ENCODE measurements around the gene BTBD19. TPM values are rescaled to one million over a fixed set of nuclear protein-coding genes. Genes with fewer than 3 reads are reported as not detected.
"Not testable (repeated sequence)": the region's sequence is repeated elsewhere in the genome, so short reads cannot be mapped to it uniquely, and the experiment has no call there.

Gene BTBD19
- total and polyA plus RNA-seq, 2 of the 4 experiments (the other 2 are of a cell fraction): 0.90 to 17.2 TPM

GRCh38 chr1:44766421-44766820, 41.9 kb upstream of the BTBD19 start:
- POLR2A ChIA-PET (ENCODE audit: unreplicated experiment): not testable (repeated sequence)

More at GRCh38 chr1:44766421-44766820, 41.9 kb upstream of the BTBD19 start:
- H2AK5ac ChIP-seq (ENCODE audit: low read depth, low read length); H2BK120ac ChIP-seq (ENCODE audit: low read depth, low read length); H3K4me3 ChIP-seq (ENCODE audit: insufficient read depth, low read depth, low read length); H2BK5ac ChIP-seq (ENCODE audit: low read depth, low read length, poor library complexity, severe bottlenecking); H4K5ac ChIP-seq (ENCODE audit: low read depth, low read length); DNase-seq; H3K23ac ChIP-seq (ENCODE audit: low read depth, low read length); H3K4ac ChIP-seq (ENCODE audit: low read depth, low read length); H3K14ac ChIP-seq (replicated peaks; ENCODE audit: low read depth, low read length); H2BK15ac ChIP-seq (ENCODE audit: low read depth, low read length); dilution Hi-C loops (cut with HindIII; ENCODE audit: low sequenced_read_pairs, unreplicated experiment); H3K79me1 ChIP-seq (ENCODE audit: low read depth in 1 of 2, low read length in 2 of 2); H2AK9ac ChIP-seq (replicated peaks; ENCODE audit: low read depth, low read length, poor library complexity); ATAC-seq (ENCODE audit: low read depth); H3K9me3 ChIP-seq (ENCODE audit: control insufficient read depth, insufficient read depth, low read length); H3K56ac ChIP-seq (ENCODE audit: extremely low read depth, insufficient read depth, low read length); in situ Hi-C loops (cut with MboI; ENCODE audit: low sequenced_read_pairs); BruUV-seq (replicated peaks); H3K27ac ChIP-seq (ENCODE audit: insufficient read depth, low read length); H3K4me2 ChIP-seq (ENCODE audit: low read depth, low read length); H2BK20ac ChIP-seq (ENCODE audit: low read depth, low read length); H3K4me1 ChIP-seq (ENCODE audit: control insufficient read depth, insufficient read depth, low read length); H3K9ac ChIP-seq (ENCODE audit: low read depth, low read length); H3K27me3 ChIP-seq (ENCODE audit: control insufficient read depth, insufficient read depth, low read length); H3K9me1 ChIP-seq (ENCODE audit: insufficient read depth, low read length); H4K20me1 ChIP-seq (ENCODE audit: insufficient read depth, low read length); H4K8ac ChIP-seq (ENCODE audit: low read depth in 2 of 2, low read length in 2 of 2); H4K91ac ChIP-seq (ENCODE audit: insufficient read depth, low read depth, low read length); H3K18ac ChIP-seq (ENCODE audit: low read depth, low read length); intact Hi-C loops (cut with micrococcal nuclease): not testable (repeated sequence)
- Histone ChIP-seq H3K36me3 (ENCODE audit: control insufficient read depth, insufficient read depth, low read length) (peaks cover 25% of the 10 kb centered on the region), H2AFZ (replicated peaks; ENCODE audit: low read length, poor library complexity) (peak overlapping the region; percentile 21)
- WGBS, 2 experiments (ENCODE audit: extremely low coverage in 2 of 2, insufficient read length in 1 of 2): 96% methylated on average over 3 of the region's 6 CpGs; no CpG with 5 or more reads in 1 of the 2 experiments
- CTCF ChIA-PET: interaction anchor here (0.6 kb wide), 1 partner anchor 36 kb away, joined by 3 read pairs; no protein-coding TSS in a partner anchor

All from IMR-90 (cell line).